Sciatic nerve (tissue), 2 donors: ENCODE results near the gene ELF2. TPM values are rescaled to one million over a fixed set of nuclear protein-coding genes. Genes with fewer than 3 reads are reported as not detected.
A peak's percentile ranks its signal among the peaks of the same experiment; 100 is the strongest.
"Not testable (repeated sequence)": the region's sequence is repeated elsewhere in the genome, so short reads cannot be mapped to it uniquely, and the experiment has no call there.

Experiments used
- ATAC-seq: fragments of 200-7000 bp; cut with Tn5 transposase; one replicate; pipeline ENCODE4 v1.9.1; 2020; ENCODE audit warnings: mild to moderate bottlenecking, moderate library complexity
- DNase-seq: peaks from one replicate; pipeline ENCODE4 v3.0.0-alpha.2; 2020; ENCODE audit warnings: low spot score
- intact Hi-C: fragments of 100-400 bp; cut with DNase I; formaldehyde crosslinking; loops from one replicate; pipeline ENCODE4 v1.14.2; 2022
- total RNA-seq: library from RNA; stranded (reverse); fragmentation: NEBNext Ultra II Directional; extraction: Animal tissue kit (Norgen Biotek cat#: 25700); gene quantifications from one replicate; pipeline ENCODE4 v1.2.1, GENCODE V29; 2021
- donor health status: DM: no; HTN: no; CAD: no.
- donor health status: DM: no; HTN: no; CAD: no.

Gene ELF2
- total RNA-seq, 1 donor from 2014 or later = 81.0 TPM

DNA sequence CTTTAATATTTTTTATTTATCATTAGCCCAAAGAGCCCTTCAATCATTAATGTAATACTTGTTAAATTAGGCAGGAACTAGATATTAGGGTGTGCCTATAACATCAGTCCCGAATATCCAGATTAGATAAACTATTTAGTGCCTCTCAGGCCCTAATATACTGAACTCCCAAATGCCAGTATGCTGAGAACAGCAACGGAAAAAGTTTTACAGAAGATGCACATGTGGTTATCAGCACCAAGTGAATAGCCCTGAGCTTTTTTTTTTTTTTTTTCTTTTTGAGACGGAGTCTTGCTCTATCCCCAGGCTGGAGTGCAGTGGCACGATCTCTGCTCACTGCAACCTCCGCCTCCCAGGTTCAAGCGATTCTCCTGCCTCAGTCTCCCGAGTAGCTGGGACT, 13.0 kb upstream of the ELF2 start:
- intact Hi-C loops = no loop called here
- ATAC-seq = no peak
- DNase-seq = no peak

GRCh38 chr4:139189417-139189749, 12.4 kb upstream of the ELF2 start:
- DNase-seq (no peak), ATAC-seq (no peak)
- intact Hi-C loops = no loop called here

DNA sequence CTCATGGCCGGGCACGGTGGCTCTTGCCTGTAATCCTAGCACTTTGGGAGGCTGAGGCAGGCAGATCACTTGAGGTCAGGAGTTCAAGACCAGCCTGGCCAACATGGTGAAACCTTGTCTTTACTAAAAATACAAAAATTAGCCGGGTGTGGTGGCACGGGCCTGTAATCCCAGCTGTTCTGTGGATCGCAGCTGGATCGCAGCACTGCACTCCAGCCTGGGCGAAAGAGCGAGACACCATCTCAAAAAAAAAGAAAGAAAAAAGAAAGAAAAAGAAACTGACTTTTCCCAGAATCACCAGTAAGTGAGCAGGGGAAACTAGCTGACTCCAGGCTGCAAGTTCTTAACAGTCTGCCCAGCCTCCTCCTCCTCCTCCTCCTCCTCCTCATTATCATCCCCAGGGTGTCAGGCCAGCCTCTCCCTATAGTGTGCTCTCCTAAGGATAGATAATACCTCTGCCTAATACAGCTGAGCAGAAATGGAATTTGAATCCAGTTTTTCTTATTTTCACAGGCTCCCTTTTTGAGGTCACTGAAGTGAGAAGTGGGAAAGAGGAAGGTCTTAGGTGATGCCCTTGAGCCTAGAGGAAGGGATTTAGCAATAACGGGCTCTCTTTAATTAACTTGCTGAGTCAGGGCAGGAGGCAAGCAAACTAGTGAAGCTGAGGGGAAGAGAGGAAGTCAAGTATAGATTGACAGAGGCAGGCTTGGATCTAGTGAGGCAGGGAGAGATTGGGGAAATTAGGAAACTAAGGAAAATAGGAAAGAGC, 11.8 kb upstream of the ELF2 start:
- ATAC-seq (peak; percentile 79), DNase-seq (no peak)
- intact Hi-C loops = no loop called here

DNA sequence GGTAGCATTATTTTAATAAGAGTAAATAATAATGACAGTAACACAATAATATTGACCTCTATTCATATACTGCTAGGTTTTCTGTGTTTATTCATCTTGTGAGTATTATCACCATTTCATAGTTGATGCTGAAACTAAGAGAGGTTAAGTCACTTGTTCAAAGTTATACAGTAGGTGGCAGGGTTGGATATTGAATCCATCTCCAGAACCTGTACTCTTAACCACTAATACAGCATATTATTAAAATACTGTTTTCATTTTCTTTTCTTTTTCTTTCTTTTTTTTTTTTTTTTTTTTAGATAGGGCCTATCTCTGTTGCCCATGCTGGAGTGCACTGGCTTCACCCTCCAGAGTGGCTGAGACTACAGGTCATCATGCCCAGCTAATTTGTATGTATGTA, 7.1 kb upstream of the ELF2 start:
- ATAC-seq = peak; percentile 80
- intact Hi-C loops = no loop called here
- no peak for DNase-seq

GRCh38 chr4:139177869-139178619, 1.0 kb upstream of the ELF2 start:
- DNase-seq (peak; percentile 97), ATAC-seq (peak; percentile 89)
- intact Hi-C loops = no loop called here

DNA sequence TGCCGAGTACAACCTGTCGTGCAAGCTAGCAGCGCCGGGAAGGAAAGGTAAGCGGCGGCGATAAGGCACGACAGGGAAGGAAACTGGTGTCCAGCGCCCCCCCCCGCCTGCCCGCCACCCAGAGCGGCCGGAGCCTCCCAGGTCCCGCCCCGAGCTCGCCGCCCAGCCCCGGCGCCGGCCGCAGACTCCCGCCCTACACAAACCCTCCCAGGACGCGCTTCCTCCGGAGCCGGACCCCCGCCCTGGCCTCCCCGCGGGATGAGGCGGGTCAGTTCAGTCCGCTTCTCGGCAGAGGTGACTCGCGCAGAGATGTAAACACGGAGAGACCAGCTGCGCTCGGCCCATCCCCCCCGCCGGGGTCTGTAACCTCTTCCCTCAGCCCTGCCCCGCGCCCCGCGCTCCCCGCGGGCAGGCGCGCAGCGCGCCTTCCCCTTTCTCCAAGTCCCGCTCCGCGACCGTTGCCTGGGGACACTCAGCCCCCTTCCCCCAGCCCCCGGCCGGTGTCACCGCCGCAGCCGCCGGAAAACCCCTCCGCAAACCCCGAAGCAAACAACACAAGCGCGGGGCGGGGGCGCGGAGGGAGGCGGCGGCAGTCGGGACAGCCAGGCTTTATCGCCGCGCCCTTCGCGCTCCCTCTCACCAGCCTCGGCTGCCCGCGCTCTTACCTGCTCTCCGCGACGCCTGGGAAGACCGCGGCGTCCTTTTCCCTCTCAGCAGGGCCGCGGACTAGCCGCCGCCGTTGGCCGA, 543 bp downstream of the ELF2 start:
- peak; percentile 92 for DNase-seq
- intact Hi-C loops = no loop called here
- peak; percentile 84 for ATAC-seq

GRCh38 chr4:139175646-139176301, 1.2 kb downstream of the ELF2 start:
- ATAC-seq (peak; percentile 2), DNase-seq (no peak)
- intact Hi-C loops = no loop called here

DNA sequence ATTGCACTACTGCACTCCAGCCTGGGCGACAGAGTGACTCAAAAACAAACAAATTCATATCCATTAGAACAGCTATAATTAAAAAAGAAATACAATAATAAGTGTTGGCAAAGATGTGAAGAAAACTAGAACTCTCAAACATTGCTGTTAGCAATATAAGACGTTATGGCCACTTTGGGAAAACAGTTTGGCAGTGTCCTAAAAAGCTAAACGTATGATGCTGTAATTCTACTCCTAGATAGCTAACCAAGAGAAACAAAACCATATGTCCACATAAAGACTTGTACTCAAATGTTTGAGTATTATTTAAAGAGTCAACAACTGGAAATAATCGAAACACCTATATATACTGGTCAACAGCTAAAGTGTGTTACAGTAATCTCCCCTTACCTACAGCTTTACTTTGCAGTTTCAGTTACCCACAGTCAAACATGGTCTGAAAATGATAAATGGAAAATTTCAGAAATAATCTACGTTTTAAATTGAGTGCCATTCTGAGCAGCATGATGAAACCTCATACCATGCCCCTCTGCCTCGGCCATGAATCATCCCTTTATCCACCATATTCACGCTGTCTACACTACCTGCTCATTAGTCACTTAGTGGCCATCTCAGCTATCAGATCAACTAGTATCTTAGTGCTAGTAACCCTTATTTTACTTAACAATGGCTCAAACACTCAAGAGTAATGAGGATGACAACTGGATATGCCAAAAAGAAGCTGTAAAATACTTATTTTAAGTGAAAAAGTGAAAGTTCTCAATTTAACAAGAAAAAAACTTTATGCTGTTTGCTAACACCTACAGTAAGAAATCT, 4.9 kb downstream of the ELF2 start:
- DNase-seq (no peak), ATAC-seq (no peak)
- intact Hi-C loops = no loop called here

- intact Hi-C loops = no loop called here
Measured at GRCh38 chr4:139170932-139171331, 6.1 kb downstream of the ELF2 start.

DNA sequence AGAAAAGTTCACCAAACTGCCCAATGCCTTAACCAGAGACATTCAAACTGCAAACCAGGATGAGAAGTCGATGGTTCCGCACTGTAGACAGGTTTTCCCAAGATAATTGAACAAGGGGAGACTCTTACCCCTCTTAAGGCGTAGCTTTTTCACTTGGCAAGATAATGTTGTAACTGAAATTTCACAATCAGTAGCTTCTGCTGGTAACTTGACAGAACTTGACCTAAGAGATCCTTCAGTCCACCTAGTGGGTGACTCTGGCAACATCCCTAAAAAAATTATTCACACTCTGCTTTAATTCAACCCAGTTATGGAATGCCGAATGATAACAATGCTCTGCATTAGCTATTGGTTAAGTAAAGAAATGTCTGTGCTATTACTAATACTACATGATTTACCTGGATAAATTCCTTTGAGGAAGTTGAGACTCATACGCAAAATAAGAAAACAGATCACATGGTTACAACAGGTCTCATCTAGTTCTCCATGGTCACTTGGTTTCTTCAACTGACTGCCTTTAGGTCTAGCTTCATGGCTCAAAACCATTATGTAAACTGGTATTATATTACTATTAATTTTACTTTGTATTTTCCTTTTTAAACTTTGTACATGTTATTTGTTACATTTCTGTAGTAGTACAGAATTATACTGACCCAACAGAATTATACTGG, 9.1 kb downstream of the ELF2 start:
- intact Hi-C loops = no loop called here
- DNase-seq = no peak
- ATAC-seq = peak; percentile 85

More at GRCh38 chr4:139170932-139171331, 6.1 kb downstream of the ELF2 start:
- ATAC-seq = no peak
- no peak for DNase-seq

DNA sequence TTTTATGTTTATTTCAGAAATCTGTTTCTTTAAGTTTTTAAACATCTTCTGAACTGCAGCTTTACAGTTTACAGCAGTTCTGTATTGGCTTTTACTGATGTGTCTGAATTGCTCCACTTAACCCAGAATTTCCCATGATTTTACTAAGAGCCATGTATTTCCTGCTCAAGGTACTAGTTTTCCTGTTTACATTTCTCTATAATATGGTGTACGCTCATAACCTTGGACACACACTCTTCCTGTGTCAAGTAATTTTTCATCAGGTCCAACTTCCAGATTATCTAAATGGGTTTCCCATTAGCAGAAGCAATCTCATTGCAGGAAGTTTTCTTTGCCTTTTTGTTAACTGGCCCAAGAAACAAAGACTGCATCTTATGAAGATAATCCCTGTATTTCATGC, 12.3 kb downstream of the ELF2 start:
- no peak for DNase-seq
- no peak for ATAC-seq
- intact Hi-C loops = no loop called here

GRCh38 chr4:139163806-139164206, 13.2 kb downstream of the ELF2 start:
- DNase-seq = no peak
- no peak for ATAC-seq
- intact Hi-C loops = no loop called here

DNA sequence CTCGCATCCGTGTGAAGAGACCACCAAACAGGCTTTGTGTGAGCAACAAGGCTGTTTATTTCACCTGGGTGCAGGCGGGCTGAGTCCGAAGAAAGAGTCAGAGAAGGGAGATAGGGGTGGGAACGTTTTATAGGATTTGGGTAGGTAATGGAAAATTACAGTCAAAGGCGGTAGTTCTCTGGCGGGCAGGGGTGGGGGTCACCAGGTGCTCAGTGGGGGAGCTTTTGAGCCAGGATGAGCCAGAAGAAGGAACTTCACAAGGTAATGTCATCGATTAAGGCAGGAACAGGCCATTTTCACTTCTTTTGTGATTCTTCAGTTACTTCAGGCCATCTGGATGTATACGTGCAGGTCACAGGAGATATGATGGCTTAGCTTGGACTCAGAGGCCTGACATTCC, 19.0 kb downstream of the ELF2 start:
- DNase-seq, ATAC-seq, intact Hi-C loops: not testable (repeated sequence)

GRCh38 chr4:139154952-139155557, 22.0 kb downstream of the ELF2 start:
- intact Hi-C loops = no loop called here
- ATAC-seq (no peak), DNase-seq (no peak)

DNA sequence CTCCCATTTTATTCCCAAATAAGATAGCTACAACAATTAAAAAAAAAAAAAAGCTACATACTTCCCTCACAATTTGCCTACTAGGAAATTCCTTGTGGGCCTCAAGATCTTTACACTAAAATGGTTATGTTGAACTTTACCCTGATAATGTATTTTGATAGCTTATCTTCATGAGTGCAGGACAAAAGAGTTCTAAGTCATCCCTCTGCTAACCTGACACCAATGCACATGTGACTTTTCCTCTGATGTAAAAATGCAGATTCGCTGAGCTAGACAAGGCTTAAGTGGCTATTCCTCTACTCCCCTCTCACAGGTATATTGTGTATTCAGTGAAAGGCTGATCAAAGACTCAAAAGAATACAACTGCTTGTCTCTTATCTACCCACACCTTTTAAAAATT, 22.5 kb downstream of the ELF2 start:
- ATAC-seq (no peak), DNase-seq (no peak)
- intact Hi-C loops = no loop called here

GRCh38 chr4:139154134-139154421, 22.9 kb downstream of the ELF2 start:
- ATAC-seq (no peak), DNase-seq (no peak)
- intact Hi-C loops = no loop called here

DNA sequence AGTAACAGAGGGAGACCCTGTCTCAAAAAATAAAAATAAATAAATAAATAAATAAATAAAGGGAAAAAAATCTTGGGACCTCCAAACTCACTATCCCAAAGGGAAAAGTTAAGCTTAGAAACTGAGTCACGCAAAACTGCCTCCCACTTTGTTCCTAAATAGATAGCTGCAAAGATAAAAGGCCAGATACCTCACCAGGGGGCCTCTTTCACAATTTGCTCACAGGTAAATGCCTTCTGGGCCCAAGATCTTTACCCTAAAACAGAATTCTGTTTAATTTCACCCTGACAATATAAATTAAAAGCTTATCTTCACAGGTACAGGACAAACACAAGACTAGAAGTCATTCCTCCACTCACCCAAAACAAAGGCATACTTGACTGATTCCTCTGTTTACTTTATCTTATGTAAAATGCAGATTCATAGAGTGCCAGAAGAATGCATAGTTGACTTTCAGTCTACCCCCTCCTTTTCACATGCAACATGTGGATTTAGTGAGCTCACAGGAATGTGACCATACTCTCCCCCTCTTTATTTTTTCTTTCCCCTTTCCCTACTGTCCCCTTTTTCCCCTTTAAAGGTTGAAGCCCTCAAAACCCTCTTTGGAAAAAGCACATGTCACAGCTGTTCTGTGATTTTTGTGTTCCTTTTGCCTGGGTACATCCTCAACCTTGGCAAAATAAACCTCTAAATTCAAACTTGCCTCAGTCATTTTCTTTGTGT, 23.4 kb downstream of the ELF2 start:
- DNase-seq (no peak), ATAC-seq (no peak)
- intact Hi-C loops = no loop called here
